DND-41 (cell line): ENCODE measurements around the gene FMN2.

Source experiments
- ATAC-seq: fragments of 200-7000 bp; cut with Tn5 transposase; 3 replicates; pipeline ENCODE4 v1.9.1; 2021; ENCODE audit warnings: low read depth; ENCODE audit not compliant: insufficient read depth
- DNase-seq: peaks from one replicate; pipeline ENCODE4 v3.0.0-alpha.2; 2020
- H2AFZ ChIP-seq: 2 replicates; pipeline ENCODE4 v1.6.0; 2012; ENCODE audit warnings: low read depth, low read length
- H3K27ac ChIP-seq: 2 replicates; pipeline ENCODE4 v1.5.1; 2012; ENCODE audit warnings: low read length, inconsistent platforms
- H3K27me3 ChIP-seq: fragments of 200-600 bp; sonication (generic); 2 replicates; pipeline ENCODE4 v1.6.0; 2012; ENCODE audit warnings: low read length, mild to moderate bottlenecking, inconsistent platforms; ENCODE audit not compliant: insufficient read depth, poor library complexity
- H3K36me3 ChIP-seq: 2 replicates; pipeline ENCODE4 v1.5.1; 2012; ENCODE audit warnings: low read length, inconsistent platforms; ENCODE audit not compliant: insufficient read depth
- H3K4me1 ChIP-seq: 2 replicates; pipeline ENCODE4 v1.5.1; 2012; ENCODE audit warnings: mild to moderate bottlenecking, low read length; ENCODE audit not compliant: insufficient read depth
- H3K4me2 ChIP-seq: 2 replicates; pipeline ENCODE4 v1.6.0; 2012; ENCODE audit warnings: mild to moderate bottlenecking, moderate library complexity, low read length, inconsistent platforms; ENCODE audit not compliant: insufficient read depth
- H3K4me3 ChIP-seq, 2 experiments: fragments of 200-600 bp in 1 of 2; shearing (Covaris generic) in 1 of 2; 2 replicates each; pipeline ENCODE4 v1.5.1; 2012 to 2016; ENCODE audit warnings: inconsistent platforms in 2 of 2, low read length in 2 of 2, mild to moderate bottlenecking in 2 of 2, low read depth in 1 of 2, moderate library complexity in 1 of 2
- H3K79me2 ChIP-seq: 2 replicates; pipeline ENCODE4 v1.6.0; 2012; ENCODE audit warnings: low read length, inconsistent platforms; ENCODE audit not compliant: insufficient read depth
- H3K9ac ChIP-seq: 2 replicates; pipeline ENCODE4 v1.6.0; 2012; ENCODE audit warnings: low read depth, mild to moderate bottlenecking, inconsistent platforms, low read length, moderate library complexity
- H3K9me3 ChIP-seq: 2 replicates; pipeline ENCODE4 v1.5.1; 2012; ENCODE audit warnings: low read length, moderate library complexity, mild to moderate bottlenecking, inconsistent platforms; ENCODE audit not compliant: insufficient read depth, severe bottlenecking
- H4K20me1 ChIP-seq: 2 replicates; pipeline ENCODE4 v1.6.0; 2012; ENCODE audit warnings: low read length; ENCODE audit not compliant: insufficient read depth
- CTCF ChIP-seq: IDR thresholded peaks from 2 replicates; pipeline ENCODE4 v1.5.1; 2012; ENCODE audit warnings: borderline replicate concordance, low read length, moderate library complexity, mild to moderate bottlenecking; ENCODE audit not compliant: poor library complexity, severe bottlenecking; ENCODE audit errors: extremely low read depth
- EZH2 ChIP-seq: IDR thresholded peaks from 3 replicates; pipeline ENCODE4 v1.6.1; 2012; ENCODE audit warnings: borderline replicate concordance, low read depth, mild to moderate bottlenecking, moderate library complexity, low read length, inconsistent platforms; ENCODE audit not compliant: severe bottlenecking

Gene FMN2

GRCh38 chr1:240517891-240518290, 426.2 kb downstream of the FMN2 start:
- Histone ChIP-seq H4K20me1 (no peaks in the 10 kb centered on the region), H3K9me3 (peaks cover 2% of the 10 kb centered on the region), H3K27ac (no peak overlapping the region), H3K4me1 (peaks cover 5% of the 10 kb centered on the region), H3K4me2 (no peak overlapping the region), H3K27me3 (no peaks in the 10 kb centered on the region), H3K4me3 (no peak overlapping the region), H2AFZ (no peak overlapping the region), H3K79me2 (no peaks in the 10 kb centered on the region), H3K36me3 (no peaks in the 10 kb centered on the region), H3K9ac (no peak overlapping the region)
- no peak for ATAC-seq
- no peak for DNase-seq
- TF ChIP-seq CTCF (no peak), EZH2 (no peak)

- Histone ChIP-seq H4K20me1 (no peaks in the 10 kb centered on the region), H3K4me2 (no peak overlapping the region), H3K27ac (no peak overlapping the region), H3K27me3 (no peaks in the 10 kb centered on the region), H3K4me3 (no peak overlapping the region), H2AFZ (no peak overlapping the region), H3K9me3 (peaks cover 2% of the 10 kb centered on the region), H3K9ac (no peak overlapping the region), H3K79me2 (no peaks in the 10 kb centered on the region), H3K36me3 (no peaks in the 10 kb centered on the region), H3K4me1 (peaks cover 9% of the 10 kb centered on the region)
- ATAC-seq: no peak
- no peak for DNase-seq
- TF ChIP-seq CTCF: no peak
- no peak for TF ChIP-seq EZH2
These were observed 430.6 kb downstream of the FMN2 start for GRCh38 chr1:240522122-240522822.

- H3K36me3 ChIP-seq: no peaks in the 10 kb centered on the region
- TF ChIP-seq EZH2 (no peak), CTCF (no peak)
- peaks cover 9% of the 10 kb centered on the region for H3K4me1 ChIP-seq
- no peak overlapping the region for H3K4me3 ChIP-seq
- peaks cover 2% of the 10 kb centered on the region for H3K9me3 ChIP-seq
- H3K4me2 ChIP-seq: no peak overlapping the region
- no peak overlapping the region for H2AFZ ChIP-seq
- no peaks in the 10 kb centered on the region for H3K27me3 ChIP-seq
- H3K9ac ChIP-seq: no peak overlapping the region
- H3K27ac ChIP-seq: no peak overlapping the region
- ATAC-seq: no peak
- H4K20me1 ChIP-seq: no peaks in the 10 kb centered on the region
- no peaks in the 10 kb centered on the region for H3K79me2 ChIP-seq
- DNase-seq: no peak
These were observed 432.8 kb downstream of the FMN2 start for GRCh38 chr1:240524356-240525069.
